Left ventricle myocardium superior (tissue), 1 donor: ENCODE data around the gene DPH1. TPM values are rescaled to one million over a fixed set of nuclear protein-coding genes. Genes with fewer than 3 reads are reported as not detected.
"Not testable (repeated sequence)": the region's sequence is repeated elsewhere in the genome, so short reads cannot be mapped to it uniquely, and the experiment has no call there.

Source experiments
- ATAC-seq: fragments of 200-7000 bp; cut with Tn5 transposase; one replicate; pipeline ENCODE4 v1.9.1; 2020; ENCODE audit warnings: mild to moderate bottlenecking, moderate library complexity
- DNase-seq: peaks from one replicate; pipeline ENCODE4 v3.0.0-alpha.2; 2020
- intact Hi-C: fragments of 100-400 bp; cut with micrococcal nuclease; formaldehyde crosslinking; loops from one replicate; pipeline ENCODE4 v1.11.0; 2022
- total RNA-seq: library from RNA; stranded (reverse); fragmentation: NEBNext Ultra II Directional; extraction: Animal tissue kit (Norgen Biotek cat#: 25700); gene quantifications from one replicate; pipeline ENCODE4 v1.2.1, GENCODE V29; 2021
- donor health status: DM: no; HTN: yes; CAD: no; lungs with severe emphysema.

DPH1 gene
- total RNA-seq, 1 donor from 2014 or later, result 28.9 TPM

DNA sequence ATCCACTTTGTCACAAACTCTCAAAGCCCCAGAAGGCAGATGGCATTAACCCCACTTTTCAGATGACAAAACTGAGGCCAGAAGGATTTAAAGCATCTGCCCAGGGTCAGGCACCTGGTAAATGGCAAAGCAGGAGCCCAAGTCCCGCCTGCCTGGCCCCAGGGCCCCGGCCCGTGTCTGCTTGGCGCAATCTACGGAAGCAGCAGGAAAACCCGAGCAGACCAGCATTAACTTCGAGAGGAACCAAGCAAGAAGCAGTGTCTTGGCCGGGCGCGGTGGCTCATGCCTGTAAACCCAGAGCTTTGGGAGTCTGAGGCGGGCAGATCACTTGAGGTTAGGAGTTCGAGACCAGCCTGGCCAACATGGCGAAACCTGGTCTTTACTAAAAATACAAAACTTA, 26.4 kb upstream of the DPH1 start:
- DNase-seq (no peak), ATAC-seq (no peak)
- intact Hi-C loops, result no loop called here

DNA sequence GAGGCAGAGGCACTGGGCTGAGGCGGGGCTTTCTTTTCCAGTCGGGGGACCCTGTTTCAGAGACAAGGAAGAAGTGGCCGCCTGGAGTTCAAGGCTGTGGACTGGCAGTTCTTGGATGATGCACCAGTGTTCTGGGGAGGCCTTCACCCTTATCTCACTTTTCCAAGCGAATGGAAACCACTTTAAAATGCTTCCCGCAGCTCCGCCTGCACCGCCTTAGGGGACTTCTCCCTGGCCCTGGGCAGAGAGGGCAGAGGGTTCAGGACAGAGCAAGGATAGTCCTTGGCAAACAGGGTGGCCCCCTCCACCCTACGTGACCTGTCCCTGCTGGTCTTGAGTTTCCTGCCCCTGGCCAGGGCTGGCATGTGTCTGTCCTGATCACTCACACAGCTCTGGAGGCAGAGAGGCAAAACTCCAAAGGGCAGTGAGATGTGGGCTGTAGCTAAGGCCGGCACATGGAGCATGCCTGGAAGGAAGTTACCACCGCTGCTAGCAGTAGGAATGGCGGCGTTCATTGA, 25.5 kb upstream of the DPH1 start:
- DNase-seq (no peak), ATAC-seq (no peak)
- intact Hi-C loops, result no loop called here

DNA sequence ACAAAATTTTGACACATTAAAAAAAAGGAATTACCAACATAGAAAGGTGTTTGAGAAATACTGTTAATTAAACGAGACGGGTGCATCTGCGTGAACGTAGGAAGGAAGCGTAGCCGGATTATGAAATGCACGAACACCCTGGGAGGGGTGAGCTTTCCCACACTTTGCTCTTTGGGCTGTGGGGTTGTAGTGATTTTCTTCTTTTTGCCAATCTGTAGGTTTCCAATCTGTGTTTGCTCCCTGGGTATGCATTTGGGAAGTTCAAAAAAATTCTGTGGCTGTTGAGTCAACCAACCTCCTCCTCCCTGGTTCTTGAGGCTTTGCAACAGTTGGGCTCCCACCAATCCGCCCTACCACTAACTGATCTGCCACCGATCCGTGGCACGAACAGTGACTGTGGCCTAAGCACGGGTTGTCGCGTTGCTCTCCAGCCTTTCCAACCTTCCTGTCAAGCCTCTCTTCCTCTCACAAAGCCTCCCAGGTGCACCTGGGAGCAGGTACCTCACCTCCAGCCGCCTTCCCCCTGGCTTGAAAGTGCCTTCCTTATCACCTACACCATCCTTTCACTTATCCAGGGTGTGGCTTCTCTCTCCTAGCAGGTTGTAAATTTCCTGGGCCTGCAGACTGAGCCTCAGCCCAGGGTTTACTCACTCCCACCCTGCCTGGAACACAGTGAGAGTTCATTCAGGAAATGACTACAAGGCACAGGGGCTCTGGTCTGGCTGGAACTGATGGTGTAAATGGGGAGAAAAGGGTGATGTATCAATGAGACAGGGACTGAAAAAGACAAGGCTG, 21.4 kb upstream of the DPH1 start:
- no peak for ATAC-seq
- intact Hi-C loops, result no loop called here
- no peak for DNase-seq

DNA sequence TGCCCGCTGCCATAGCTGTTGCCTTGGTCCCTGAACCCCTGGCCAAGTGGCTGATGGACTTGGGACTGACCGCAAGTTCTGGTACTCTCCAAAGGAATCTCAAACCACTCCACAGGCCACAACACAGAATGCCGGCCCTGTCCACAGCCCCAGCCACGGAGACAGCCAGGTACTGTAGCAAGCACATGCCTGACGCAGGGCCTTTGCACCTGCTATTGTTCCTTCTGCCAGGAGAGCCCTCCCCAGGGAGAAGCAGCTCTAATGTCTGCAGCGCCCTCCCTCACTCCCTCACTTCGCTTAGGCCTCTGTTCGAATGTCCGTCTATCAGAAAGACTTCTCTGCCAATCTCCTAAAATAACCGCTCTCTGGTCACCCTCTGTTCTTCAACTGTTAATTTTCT, 20.2 kb upstream of the DPH1 start:
- DNase-seq, result no peak
- no peak for ATAC-seq
- intact Hi-C loops, result no loop called here

DNA sequence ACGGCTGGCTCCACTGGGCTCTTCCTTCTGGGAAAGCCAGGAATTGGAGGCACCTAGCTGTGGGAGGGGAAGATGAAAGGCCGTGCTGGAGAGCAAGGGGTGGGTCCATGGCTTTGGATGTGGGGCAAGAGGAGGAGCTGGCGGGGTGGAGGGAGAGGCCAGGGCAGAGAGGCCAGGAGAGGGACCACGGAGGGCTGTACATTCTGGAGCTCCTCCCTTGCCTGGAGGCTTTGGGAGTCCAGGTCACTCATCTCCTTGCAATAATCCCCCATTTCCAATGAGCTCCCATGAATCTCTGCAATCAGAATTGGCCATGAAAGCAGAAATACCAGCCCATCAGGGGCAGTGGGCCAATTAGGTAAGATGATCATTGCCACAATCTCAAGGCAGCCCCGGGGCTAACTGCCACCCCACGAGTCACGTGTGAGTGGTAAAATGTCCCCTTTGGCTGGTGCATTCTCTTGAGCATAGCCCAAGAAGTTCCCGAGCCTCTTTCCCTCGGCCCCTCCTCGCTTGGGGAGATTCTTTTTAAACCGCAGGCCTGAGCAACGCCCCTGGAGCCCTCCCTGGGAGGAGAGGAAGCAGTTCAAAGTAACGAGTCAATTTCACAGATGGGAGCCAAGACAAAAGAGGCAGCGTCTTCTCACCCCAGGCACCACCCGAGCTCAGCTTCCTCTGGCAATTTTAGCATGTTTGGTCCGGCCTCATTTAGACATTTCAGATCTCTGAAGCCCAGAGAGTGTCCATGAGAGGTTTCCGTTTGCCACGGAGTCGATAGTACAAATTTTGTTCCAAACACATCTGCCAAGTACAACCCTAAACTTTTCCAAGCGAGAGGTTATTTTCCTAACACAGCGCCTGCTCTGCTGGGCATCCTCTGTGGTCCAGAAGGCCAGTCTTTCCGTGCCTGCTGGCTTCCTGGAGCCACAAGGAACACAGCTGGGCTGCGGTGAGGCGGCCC, 18.3 kb upstream of the DPH1 start:
- peak; percentile 52 for ATAC-seq
- intact Hi-C loops, result no loop called here
- no peak for DNase-seq

DNA sequence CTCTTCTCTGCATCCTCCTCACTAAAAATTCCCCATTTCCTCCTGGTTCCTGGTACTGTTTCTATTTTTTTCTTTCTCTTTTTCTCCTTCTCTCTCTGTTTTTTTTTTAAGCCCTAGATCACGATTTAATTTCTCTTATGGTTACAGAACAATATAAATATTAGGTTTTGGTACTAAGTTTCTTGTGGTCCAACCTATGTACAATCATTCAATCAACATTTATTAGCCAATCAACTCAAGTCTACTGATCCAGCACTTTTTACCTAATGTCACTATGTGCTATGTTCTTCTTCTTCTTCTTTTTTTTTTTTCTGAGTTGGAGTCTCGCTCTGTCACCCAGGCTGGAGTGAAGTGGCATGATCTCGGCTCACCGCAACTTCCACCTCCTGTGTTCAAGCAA, 17.5 kb upstream of the DPH1 start:
- intact Hi-C loops, result no loop called here
- DNase-seq (no peak), ATAC-seq (no peak)

DNA sequence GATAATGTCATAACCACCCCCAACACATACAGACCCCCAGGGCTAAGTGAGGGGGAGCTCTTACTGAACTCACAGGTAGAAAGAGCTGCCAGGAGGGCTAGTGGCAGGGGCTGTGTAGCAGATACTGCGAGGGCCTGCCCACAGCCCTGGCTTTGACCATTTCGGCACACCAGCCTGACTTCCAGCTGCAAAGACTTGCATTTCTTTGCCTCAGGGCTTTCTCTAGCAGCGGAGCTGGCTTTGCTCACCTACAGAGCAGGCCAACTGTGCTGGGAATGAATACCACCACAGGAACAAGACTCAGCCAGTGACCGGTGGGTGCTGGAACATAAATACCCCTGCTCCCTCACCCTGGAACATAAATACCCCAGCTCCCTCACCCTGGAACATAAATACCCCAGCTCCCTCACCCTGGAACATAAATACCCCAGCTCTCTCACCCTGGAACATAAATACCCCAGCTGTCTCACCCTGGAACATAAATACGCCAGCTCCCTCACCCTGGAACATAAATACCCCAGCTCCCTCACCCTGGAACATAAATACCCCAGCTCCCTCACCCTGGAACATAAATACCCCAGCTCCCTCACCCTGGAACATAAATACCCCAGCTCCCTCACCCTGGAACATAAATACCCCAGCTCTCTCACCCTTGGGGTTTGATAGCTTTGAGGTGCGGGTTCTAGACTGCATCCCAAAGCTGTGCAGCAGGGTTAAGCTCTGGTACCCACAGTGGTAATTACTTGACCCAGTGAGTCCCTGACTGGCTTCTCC, 16.5 kb upstream of the DPH1 start:
- DNase-seq, intact Hi-C loops, ATAC-seq: not testable (repeated sequence)

DNA sequence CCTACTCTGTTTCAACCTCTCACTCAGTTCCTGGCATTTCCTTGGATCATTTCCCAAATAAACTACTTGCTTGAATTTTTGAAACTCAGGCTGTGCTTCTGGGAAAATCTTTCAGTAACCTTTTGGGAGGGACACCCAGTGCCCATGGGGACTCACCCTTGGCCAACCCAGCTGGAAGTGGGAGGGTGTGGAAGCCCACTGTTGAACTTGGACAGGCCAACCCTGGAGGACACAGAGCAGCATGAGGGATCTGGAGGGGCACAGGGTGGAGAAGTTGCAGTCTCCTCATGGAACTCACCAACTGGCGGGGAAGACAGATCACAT, 16.0 kb upstream of the DPH1 start:
- DNase-seq (no peak), ATAC-seq (no peak)
- intact Hi-C loops, result no loop called here

DNA sequence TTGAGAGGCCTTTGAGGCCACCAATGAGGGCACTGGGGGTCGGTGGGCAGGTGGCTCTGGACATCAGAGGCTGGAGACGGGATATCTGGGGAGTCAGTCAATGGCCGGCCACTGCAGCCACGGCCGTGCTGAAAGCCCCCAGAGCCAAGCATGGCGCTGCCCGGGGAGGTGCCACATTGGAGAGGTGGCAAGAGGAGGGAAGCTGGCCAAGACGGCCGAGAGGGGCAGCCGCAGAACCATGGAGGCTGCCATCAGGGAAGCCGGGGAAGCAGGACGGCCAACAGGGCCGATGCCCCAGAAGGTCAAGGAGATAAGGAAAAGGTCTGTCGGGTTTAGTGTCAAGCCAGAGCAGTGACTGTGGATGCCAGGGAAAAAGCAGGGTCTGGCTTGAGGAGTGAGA, 14.6 kb upstream of the DPH1 start:
- no peak for DNase-seq

DNA sequence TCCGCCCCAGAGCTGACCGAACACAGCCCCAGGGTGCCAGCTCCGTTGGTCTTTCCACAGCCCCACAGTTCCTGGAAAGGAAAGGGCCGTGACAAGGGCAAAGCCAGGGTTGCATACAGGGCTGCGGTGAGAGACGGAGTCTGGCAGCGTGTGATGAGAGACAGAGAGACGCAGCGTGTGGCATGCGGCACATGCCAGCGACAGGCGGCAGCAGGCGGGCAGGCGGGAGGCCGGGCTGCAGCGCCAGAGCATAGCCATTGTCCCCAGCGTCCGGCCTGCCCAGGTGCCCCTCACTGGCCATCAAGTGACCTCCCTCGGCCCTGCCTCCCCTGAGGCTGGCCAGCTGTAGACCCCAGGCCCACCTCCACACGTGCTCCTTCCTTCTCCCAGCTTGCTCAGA, 13.5 kb upstream of the DPH1 start:
- DNase-seq, result no peak
- intact Hi-C loops, result no loop called here

More for the DNA sequence above, 14.6 kb upstream of the DPH1 start:
- intact Hi-C loops, result no loop called here
- ATAC-seq, result no peak

DNA sequence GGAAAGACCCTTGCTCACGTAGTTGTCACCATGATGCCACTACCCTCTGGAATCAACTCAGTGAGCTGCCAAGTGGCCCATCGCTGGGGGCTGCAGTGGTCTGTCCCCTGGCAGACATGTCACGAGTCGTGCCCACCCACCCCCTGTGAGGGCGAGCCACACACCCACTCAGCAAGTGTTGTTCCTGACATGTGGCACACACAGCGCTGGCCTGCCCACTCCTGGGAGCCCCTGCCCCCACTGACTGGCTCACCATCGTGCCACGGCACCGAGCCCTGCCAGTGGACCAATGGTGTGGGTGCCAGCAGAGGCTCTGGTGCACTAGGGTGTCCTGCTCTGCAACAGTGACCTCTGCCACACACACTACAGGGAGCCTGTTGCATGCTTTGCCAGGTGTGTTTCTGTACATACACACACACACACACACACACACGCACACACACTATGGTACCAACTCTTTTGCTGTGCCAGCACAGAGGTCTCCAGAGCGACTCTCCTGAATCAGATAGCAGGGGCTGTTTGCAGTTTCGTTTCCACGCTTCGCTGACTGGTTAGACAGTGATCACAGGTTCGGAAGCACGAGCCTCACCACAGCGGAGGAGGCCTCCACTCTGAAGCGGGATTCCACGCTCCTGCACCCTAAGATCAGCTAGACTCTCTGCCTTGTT, 12.5 kb upstream of the DPH1 start:
- DNase-seq, result no peak
- no peak for ATAC-seq
- intact Hi-C loops, result no loop called here

More for the DNA sequence above, 13.5 kb upstream of the DPH1 start:
- no peak for ATAC-seq

DNA sequence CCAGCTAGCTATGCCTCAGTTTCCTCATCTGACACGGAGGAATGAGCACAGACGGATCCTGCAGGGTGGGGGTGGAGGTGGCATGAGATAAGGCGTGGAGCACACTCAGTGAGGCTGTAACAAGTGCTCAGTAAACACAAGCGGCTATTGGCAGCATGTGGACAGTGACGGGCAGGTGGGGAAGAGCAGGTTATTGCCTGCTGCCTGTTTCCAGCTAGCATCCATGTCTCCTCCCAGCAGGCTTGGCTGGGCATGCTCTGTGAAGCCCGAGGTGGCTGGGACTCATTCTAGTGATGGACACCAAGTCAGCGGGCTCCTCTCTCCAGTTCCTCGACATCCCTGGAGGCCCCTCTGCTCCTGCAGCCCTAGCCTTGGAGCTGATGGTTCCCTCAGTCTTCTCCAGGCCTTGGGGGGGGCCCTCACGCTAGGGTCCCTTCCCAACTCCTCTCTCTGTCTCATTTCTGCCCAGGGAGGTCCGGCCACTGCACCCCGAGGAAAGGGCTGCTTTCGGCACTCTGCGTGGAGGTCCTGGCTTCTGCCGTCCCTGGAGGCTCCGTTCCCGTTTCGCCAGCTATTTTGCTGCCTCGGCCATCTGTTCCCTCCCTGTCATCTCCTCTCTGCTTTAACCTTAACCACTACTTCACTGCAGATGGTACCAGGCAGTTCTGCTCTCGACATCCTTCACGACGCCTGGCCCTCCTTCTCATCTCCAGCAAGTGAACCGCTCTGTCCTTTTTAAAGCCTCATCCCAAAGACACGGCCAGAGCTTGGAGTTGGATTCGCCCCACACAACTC, 11.0 kb upstream of the DPH1 start:
- intact Hi-C loops, result no loop called here

DNA sequence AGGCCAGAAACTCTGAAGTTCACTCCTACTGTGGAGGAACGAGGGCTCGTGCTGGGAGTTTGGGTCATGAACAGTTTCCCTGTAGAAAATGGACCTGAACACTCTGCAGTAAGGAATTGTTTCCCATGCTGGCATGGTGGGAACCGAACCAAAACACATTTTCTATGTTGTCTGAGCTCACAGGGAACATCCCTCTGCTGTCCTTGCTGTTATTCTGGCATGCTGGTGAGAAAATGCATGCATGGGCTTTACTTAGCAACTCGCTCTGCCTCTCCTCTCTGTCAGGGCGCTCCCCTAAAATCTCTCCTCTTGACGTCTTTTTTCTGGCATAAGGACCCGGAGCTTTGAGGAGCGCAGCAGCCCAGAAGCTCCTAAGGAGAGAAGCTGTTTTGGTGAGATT, 10.2 kb upstream of the DPH1 start:
- ATAC-seq (no peak), DNase-seq (no peak)
- intact Hi-C loops, result no loop called here

More for the DNA sequence above, 11.0 kb upstream of the DPH1 start:
- ATAC-seq, result no peak
- DNase-seq, result no peak

DNA sequence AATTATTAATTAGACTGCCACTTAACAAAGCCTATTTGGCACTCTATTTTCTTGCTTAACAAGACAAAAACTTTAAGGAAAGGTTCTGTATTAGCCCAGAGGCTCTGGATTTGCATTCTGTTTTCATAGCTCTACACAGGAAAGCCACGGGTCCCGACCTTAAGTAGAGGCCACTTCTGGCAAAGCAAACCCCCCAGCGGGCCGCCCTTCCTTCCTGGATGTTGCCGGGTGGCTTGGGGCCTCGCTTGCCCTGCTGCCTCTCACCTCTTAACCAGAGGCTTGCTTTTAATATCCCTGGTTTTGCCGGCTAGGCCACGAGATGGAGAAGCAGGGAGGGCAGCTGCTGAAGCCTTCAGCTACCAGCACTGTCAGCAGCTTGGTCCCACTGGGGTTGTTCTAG, 9.2 kb upstream of the DPH1 start:
- DNase-seq, result no peak
- intact Hi-C loops, result no loop called here
- ATAC-seq, result no peak

DNA sequence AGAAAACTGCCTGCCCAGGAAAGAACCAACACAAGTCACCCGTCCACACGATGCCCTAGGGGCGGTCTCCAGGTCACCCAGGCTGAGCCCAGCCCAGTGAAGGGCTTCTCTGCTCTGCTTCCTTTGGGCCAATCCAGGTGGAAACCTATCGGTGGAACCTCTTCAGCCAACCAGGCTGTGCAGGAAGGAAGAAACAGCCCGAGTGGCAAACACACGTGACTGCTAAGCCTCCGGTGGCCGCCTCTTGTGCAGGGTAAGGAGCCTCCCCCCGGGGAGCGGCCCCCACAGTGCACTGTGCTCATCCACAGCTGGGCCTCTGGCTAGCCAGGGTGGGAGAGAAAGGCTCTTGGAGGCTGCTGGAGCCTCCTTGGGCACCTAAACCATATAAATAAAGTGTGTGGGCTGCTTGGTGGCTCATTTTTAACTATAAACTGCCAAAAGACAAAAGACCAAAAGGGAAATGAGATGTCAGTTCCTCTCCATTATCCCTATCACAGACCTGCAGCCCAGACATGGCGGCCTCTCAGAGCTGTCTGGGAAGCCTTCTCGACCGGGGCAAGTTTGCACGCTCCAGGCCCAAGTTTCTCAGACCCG, 7.2 kb upstream of the DPH1 start:
- no peak for ATAC-seq
- DNase-seq, result no peak
- intact Hi-C loops, result no loop called here

DNA sequence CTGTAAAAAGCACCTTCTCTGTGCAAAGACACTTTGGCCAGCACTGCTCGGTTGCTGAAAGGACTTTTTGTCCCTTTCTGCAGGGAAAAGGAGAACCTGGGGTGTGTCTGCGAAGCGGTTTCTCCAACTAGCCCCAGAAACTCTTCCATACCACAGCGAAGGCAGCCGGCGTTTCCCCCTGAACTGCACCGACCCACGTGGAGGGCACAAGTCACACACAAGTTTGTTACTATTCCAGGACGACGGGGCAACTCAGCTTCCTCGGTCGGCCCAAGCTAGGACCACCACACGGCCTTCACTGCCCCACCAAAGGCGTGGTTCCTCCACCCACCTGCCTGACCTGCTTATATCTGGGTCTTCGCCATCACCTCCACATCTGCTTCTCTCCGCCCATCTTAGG, 6.7 kb upstream of the DPH1 start:
- intact Hi-C loops, result no loop called here
- DNase-seq (no peak), ATAC-seq (no peak)

DNA sequence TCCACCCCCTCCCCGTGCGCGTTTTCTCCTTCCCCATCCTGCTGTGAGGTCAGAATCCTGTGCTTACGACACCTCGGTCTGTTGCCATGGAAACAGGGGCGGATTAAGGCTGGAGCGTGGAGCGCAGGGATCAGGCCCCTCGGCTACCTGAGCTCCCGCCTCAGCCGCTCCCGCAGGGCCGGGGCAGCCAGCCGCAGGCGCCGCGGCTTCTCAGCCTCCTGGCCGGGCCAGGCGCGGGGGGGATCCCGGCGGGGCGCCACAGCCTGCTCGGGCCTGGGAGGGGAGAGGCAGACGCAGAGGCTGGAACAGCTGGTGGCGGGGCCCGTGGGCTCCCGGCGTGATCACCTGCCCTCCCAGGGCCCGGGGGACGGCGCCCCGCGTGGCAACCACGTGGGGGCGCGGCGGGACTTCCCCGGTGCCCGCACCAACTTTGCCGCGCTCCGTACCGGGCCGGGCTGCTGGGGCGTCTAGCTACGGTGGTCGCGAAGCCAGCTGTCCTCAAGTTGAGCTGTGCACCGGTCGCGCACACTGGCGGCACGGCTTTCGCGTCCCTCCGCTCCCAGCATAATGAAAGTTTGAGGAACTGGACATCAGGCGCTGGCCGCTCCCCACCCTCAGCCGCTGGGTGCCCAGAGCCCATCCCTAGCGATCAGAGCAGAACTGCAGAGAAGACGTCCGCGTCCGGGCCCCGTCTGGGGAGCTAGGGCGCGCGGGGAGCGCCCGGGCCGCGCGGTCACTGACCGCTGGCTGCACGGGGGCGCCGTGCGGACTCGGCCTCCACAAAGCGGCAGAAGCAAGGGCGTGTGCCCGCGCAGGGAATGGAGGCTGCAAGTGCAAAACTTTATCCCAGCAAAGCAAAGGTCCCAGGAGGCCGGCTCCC, 6.0 kb upstream of the DPH1 start:
- intact Hi-C loops, result no loop called here
- peak; percentile 58 for DNase-seq
- peak; percentile 16 for ATAC-seq
